ENCODE data around the gene CDH15. TPM values are rescaled to one million over a fixed set of nuclear protein-coding genes. Genes with fewer than 3 reads are reported as not detected.

CDH15 gene
- total RNA-seq, 2 donors from 2014 or later, result 0.64 to 2.7 TPM

GRCh38 chr16:89209522-89210044, 38.0 kb downstream of the CDH15 start:
- Histone ChIP-seq H3K36me3 (no peaks in the 10 kb centered on the region), H3K27ac (no peak overlapping the region), H3K4me1 (replicated peaks) (peaks cover under 1% of the 10 kb centered on the region), H3K27me3 (replicated peaks; ENCODE audit: insufficient read depth) (no peaks in the 10 kb centered on the region), H3K4me3 (no peak overlapping the region), H3K9me3 (no peaks in the 10 kb centered on the region)
- DNase-seq (ENCODE audit: low spot score), result no peak
- intact Hi-C loops (cut with DNase I), result loop anchor here (10.0 kb wide), 1 partner anchor 475 kb away; no protein-coding TSS in a partner anchor
- 59% methylated on average over 15 of the region's 15 CpGs for WGBS
- TF ChIP-seq POLR2A (IDR thresholded peaks at IDR 0.05), result no peak
- no peak for TF ChIP-seq POLR2AphosphoS5 (IDR thresholded peaks at IDR 0.05)
- TF ChIP-seq, protein P1, sequence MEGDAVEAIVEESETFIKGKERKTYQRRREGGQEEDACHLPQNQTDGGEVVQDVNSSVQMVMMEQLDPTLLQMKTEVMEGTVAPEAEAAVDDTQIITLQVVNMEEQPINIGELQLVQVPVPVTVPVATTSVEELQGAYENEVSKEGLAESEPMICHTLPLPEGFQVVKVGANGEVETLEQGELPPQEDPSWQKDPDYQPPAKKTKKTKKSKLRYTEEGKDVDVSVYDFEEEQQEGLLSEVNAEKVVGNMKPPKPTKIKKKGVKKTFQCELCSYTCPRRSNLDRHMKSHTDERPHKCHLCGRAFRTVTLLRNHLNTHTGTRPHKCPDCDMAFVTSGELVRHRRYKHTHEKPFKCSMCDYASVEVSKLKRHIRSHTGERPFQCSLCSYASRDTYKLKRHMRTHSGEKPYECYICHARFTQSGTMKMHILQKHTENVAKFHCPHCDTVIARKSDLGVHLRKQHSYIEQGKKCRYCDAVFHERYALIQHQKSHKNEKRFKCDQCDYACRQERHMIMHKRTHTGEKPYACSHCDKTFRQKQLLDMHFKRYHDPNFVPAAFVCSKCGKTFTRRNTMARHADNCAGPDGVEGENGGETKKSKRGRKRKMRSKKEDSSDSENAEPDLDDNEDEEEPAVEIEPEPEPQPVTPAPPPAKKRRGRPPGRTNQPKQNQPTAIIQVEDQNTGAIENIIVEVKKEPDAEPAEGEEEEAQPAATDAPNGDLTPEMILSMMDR (IDR thresholded peaks at IDR 0.05), result no peak

DNA sequence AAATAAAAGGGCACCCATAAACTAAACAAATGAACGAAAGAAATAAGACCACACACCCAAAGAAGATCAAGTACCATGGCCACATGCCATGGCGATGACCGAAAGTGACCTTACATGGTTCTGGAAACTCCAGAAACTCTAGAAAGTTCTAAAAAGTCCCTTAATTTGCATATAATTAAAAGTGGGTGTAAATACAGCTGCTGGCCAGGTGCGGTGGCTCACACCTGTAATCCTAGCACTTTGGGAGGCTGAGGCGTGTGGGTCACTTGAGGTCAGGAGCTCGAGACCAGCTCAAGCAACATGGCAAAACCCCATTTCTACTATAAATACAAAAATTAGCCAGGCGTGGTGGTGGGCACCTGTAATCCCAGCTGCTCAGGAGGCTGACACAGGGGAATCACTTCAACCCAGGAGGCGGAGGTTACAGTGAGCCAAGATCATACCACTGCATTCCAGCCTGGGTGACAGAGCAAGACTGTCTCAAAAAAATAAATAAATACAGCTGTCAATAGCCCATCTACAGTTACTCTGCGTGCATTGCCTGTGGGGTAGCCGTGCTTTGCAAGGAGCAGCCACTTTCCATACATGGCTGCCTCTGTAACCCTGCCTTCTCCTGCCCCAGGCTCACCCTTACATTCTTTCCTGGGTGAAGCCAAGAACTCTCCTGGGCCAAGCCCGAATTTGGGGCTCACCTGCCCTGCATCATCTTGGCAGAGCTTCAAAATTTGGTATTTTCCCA, 38.8 kb downstream of the CDH15 start:
- Histone ChIP-seq H3K36me3 (no peaks in the 10 kb centered on the region), H3K4me1 (replicated peaks) (peaks cover 4% of the 10 kb centered on the region), H3K27ac (no peak overlapping the region), H3K27me3 (replicated peaks; ENCODE audit: insufficient read depth) (no peaks in the 10 kb centered on the region), H3K4me3 (no peak overlapping the region), H3K9me3 (no peaks in the 10 kb centered on the region)
- DNase-seq (ENCODE audit: low spot score), result no peak
- 74% methylated on average over 11 of the region's 11 CpGs for WGBS
- intact Hi-C loops (cut with DNase I), result loop anchor here (10.0 kb wide), 1 partner anchor 476 kb away; no protein-coding TSS in a partner anchor
- TF ChIP-seq POLR2AphosphoS5 (IDR thresholded peaks at IDR 0.05) (no peak), POLR2A (IDR thresholded peaks at IDR 0.05) (no peak)
- TF ChIP-seq, protein P1 (IDR thresholded peaks at IDR 0.05), result no peak

- intact Hi-C loops (cut with DNase I), result loop anchor here (10.0 kb wide), 1 partner anchor 476 kb away; no protein-coding TSS in a partner anchor
- Histone ChIP-seq H3K4me3 (no peak overlapping the region), H3K27ac (no peak overlapping the region), H3K9me3 (no peaks in the 10 kb centered on the region), H3K27me3 (replicated peaks; ENCODE audit: insufficient read depth) (no peaks in the 10 kb centered on the region), H3K4me1 (replicated peaks) (peaks cover 4% of the 10 kb centered on the region), H3K36me3 (no peaks in the 10 kb centered on the region)
- 70% methylated on average over 14 of the region's 15 CpGs for WGBS
- TF ChIP-seq POLR2AphosphoS5 (IDR thresholded peaks at IDR 0.05) (no peak), POLR2A (IDR thresholded peaks at IDR 0.05) (no peak)
- TF ChIP-seq, protein P1 (IDR thresholded peaks at IDR 0.05), result no peak
- no peak for DNase-seq (ENCODE audit: low spot score)
Observed at GRCh38 chr16:89210904-89211515, 39.5 kb downstream of the CDH15 start.

- no peaks in the 10 kb centered on the region for H3K9me3 ChIP-seq
- H3K4me3 ChIP-seq, result peak overlapping the region; percentile 74 to 96
- DNase-seq (ENCODE audit: low spot score), result peak; percentile 82
- TF ChIP-seq, protein P1 (IDR thresholded peaks at IDR 0.05), result peak; percentile 20 to 91 (median 76)
- TF ChIP-seq POLR2A (IDR thresholded peaks at IDR 0.05) (no peak), POLR2AphosphoS5 (IDR thresholded peaks at IDR 0.05) (peak; percentile 89)
- H3K27ac ChIP-seq, result peak overlapping the region; percentile 93 to 96
- H3K27me3 ChIP-seq (replicated peaks; ENCODE audit: insufficient read depth), result no peaks in the 10 kb centered on the region
- no peaks in the 10 kb centered on the region for H3K36me3 ChIP-seq
- intact Hi-C loops (cut with DNase I), result loop anchor here (2.0 to 10.0 kb wide), 4 partner anchors 274 to 482 kb away; partner anchors contain the start of genes APRT, GALNS and TRAPPC2L
- 2% methylated on average over 25 of the region's 25 CpGs for WGBS
- H3K4me1 ChIP-seq (replicated peaks), result peaks cover 4% of the 10 kb centered on the region
Observed at GRCh38 chr16:89216315-89217137, 45.0 kb downstream of the CDH15 start.
